Measurements from ENCODE around the gene FAIM. TPM values are rescaled to one million over a fixed set of nuclear protein-coding genes. Genes with fewer than 3 reads are reported as not detected.
"Not testable (repeated sequence)": the region's sequence is repeated elsewhere in the genome, so short reads cannot be mapped to it uniquely, and the experiment has no call there.

The FAIM gene
- polyA plus RNA-seq, 3 donors = 35.8 to 43.4 (median 37.2) TPM

DNA sequence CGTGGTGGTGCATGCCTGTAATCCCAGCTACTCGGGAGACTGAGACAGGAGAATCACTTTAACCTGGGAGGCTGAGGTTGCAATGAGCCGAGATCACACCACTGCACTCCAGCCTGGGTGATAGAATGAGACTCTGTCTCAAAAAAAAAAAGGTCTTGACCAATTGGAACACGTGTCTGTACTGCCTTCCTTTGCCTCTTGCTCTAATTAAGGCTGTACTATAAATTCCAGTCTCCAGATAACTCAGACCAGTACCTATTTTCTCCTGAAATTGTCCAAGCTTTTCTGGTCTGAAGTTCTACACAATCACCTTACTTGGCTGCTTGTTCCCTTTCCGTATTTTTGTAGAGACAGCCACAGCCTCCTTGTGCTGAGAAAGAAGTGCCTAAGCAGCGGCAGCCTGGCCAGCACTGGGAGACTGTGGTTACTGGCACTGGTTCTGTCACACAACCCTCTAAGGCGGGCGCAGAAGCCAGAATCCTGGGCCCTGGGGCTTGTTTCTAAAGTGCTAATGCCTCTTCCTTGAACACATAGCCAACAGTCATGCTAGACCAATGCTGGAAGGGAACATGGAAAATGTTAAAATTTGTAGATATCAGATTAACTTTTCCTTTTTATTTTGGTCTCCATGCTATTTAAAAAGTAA, 8.3 kb upstream of the FAIM start:
- no peak for DNase-seq (ENCODE audit: low read depth in 3 of 3, low spot score in 2 of 3)

DNA sequence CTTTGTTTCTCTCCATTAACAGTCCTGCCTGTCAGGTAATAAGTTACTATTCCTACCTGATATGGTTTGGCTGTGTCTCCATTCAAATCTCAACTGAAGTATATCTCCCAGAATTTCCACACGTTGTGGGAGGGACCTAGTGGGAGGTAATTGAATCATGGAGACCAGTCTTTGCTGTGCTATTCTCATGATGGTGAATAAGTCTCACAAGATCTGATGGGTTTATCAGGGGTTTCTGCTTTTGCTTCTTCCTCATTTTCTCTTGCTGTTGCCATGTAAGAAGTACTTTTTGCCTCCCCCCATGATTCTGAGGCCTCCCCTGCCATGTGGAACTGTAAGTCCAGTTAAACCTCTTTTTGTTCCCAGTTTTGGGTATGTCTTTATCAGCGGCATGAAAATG, 6.9 kb upstream of the FAIM start:
- not testable (repeated sequence) for DNase-seq (ENCODE audit: low read depth in 3 of 3, low spot score in 2 of 3)

- not testable (repeated sequence) for DNase-seq (ENCODE audit: low read depth in 3 of 3, low spot score in 2 of 3)
These were observed 4.4 kb upstream of the FAIM start for GRCh38 chr3:138604106-138604595.

GRCh38 chr3:138609898-138610266, 1.3 kb downstream of the FAIM start:
- DNase-seq (ENCODE audit: low read depth in 3 of 3, low spot score in 2 of 3) = no peak

- no peak for DNase-seq (ENCODE audit: low read depth in 3 of 3, low spot score in 2 of 3)
These were observed 6.9 kb downstream of the FAIM start for GRCh38 chr3:138615462-138615861.

DNA sequence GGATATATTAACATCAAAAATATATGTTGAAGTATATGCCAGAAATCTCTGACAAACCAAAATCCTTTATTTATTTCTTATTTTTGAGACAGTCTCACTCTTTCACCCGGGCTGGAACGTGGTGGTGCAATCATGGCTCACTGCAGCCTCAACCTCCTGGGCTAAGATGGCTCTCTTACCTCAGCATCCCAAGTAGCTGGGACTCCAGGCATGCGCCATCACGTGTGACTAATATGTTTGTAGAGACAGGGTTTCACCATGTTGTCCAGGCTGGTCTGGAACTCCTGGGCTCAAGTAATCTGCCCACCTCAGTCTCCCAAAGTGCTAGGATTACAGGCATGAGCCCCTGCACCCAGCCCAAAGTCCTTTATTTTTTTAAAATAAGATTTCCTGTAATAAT, 11.9 kb downstream of the FAIM start:
- DNase-seq (ENCODE audit: low read depth in 3 of 3, low spot score in 2 of 3) = no peak

DNA sequence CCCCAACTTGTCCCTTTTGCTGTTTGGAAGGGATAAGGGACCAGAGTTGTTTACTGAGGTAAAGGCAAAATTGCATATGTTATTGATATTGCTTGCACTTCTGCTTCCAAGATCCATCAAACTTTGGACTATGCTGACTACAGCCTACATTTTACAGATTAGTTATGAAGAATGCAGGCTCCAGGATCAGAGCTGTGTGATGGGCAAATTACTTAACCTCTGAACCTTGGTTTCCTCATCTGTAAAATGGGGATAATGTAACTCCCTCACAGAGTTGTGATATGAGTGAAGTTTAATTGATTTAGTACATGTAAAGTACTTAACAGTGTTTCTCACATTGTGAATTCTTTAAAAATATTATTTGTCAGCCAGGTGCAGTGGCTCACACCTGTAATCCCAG, 15.9 kb downstream of the FAIM start:
- no peak for DNase-seq (ENCODE audit: low read depth in 3 of 3, low spot score in 2 of 3)

- no peak for DNase-seq (ENCODE audit: low read depth in 3 of 3, low spot score in 2 of 3)
These were observed 17.3 kb downstream of the FAIM start for GRCh38 chr3:138625707-138626365.

DNA sequence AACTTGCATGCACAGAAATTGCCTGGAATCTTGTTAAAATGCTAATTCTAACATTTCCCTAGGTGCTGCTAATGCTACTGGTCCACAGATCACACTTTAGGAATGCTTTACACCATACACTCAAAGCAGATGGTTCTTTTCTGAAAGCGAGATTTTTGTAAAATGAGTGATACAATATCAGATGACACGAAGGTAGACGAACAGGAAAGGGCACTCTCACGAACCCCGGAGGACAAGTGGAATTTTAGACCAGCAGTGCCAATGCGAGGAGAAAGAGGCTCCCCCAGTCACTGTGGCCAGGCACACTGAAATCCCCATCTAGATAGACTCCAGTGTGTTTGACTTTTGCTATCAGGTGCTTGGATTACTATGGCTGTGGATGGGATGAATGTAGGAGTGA, 21.0 kb downstream of the FAIM start:
- no peak for DNase-seq (ENCODE audit: low read depth in 3 of 3, low spot score in 2 of 3)

- DNase-seq (ENCODE audit: low read depth in 3 of 3, low spot score in 2 of 3) = no peak
These were observed 30.1 kb downstream of the FAIM start for GRCh38 chr3:138638641-138639040.

- no peak for DNase-seq (ENCODE audit: low read depth in 3 of 3, low spot score in 2 of 3)
These were observed 32.0 kb downstream of the FAIM start for GRCh38 chr3:138640537-138640936.

- no peak for DNase-seq (ENCODE audit: low read depth in 3 of 3, low spot score in 2 of 3)
These were observed 33.8 kb downstream of the FAIM start for GRCh38 chr3:138642226-138642926.

GRCh38 chr3:138642927-138643253, 34.3 kb downstream of the FAIM start:
- no peak for DNase-seq (ENCODE audit: low read depth in 3 of 3, low spot score in 2 of 3)

GRCh38 chr3:138646008-138646407, 37.4 kb downstream of the FAIM start:
- no peak for DNase-seq (ENCODE audit: low read depth in 3 of 3, low spot score in 2 of 3)

- no peak for DNase-seq (ENCODE audit: low read depth in 3 of 3, low spot score in 2 of 3)
These were observed 37.9 kb downstream of the FAIM start for GRCh38 chr3:138646513-138646912.

DNA sequence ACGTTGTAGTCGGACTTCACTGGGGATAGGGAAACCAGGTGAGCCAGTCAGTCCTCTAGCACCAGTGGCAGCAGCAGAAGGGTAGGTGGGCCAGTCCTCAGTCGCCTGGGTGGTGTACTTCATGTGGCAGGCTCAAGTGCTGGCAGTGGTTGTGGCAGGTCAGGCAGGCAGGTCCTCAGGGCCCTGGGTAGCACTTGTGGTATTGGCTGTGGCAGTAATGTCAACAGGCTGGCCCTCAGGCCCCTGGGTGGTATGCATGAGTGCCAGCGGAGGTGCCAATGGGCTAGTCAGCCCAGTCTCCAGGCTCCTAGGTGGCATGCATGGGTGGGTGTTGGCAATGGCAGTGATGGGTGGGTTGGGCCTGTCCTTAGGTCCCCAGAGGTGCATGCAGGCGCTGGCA, 40.6 kb downstream of the FAIM start:
- DNase-seq (ENCODE audit: low read depth in 3 of 3, low spot score in 2 of 3) = no peak

- DNase-seq (ENCODE audit: low read depth in 3 of 3, low spot score in 2 of 3) = no peak
These were observed 45.0 kb downstream of the FAIM start for GRCh38 chr3:138653567-138653966.

DNA sequence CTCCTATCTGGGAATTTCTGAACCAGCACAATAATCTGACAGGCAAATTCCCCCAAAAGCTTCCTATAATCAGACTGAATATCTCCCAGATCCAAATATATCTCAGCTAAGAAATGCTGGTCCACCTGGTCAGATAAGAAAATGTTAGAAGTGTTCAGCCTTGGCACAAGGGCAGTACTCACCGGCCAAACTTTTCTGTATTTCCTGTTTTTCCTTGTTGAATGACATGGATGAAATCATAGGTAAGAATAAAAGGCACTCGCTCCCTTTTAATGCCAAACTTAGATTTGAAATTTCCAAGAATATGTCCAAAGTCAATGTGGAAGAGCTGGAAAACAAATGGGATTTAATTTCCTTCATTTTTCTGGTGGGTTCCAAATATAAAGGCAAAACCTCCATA, 48.9 kb downstream of the FAIM start:
- no peak for DNase-seq (ENCODE audit: low read depth in 3 of 3, low spot score in 2 of 3)

GRCh38 chr3:138668107-138668506, 59.5 kb downstream of the FAIM start:
- no peak for DNase-seq (ENCODE audit: low read depth in 3 of 3, low spot score in 2 of 3)

- DNase-seq (ENCODE audit: low read depth in 3 of 3, low spot score in 2 of 3) = no peak
These were observed 61.8 kb downstream of the FAIM start for GRCh38 chr3:138670407-138670806.

GRCh38 chr3:138673641-138674530, 65.3 kb downstream of the FAIM start:
- no peak for DNase-seq (ENCODE audit: low read depth in 3 of 3, low spot score in 2 of 3)

Data from right renal cortex interstitium (tissue), 3 donors.